Measurements from ENCODE around the gene INSIG2.

The INSIG2 gene

DNA sequence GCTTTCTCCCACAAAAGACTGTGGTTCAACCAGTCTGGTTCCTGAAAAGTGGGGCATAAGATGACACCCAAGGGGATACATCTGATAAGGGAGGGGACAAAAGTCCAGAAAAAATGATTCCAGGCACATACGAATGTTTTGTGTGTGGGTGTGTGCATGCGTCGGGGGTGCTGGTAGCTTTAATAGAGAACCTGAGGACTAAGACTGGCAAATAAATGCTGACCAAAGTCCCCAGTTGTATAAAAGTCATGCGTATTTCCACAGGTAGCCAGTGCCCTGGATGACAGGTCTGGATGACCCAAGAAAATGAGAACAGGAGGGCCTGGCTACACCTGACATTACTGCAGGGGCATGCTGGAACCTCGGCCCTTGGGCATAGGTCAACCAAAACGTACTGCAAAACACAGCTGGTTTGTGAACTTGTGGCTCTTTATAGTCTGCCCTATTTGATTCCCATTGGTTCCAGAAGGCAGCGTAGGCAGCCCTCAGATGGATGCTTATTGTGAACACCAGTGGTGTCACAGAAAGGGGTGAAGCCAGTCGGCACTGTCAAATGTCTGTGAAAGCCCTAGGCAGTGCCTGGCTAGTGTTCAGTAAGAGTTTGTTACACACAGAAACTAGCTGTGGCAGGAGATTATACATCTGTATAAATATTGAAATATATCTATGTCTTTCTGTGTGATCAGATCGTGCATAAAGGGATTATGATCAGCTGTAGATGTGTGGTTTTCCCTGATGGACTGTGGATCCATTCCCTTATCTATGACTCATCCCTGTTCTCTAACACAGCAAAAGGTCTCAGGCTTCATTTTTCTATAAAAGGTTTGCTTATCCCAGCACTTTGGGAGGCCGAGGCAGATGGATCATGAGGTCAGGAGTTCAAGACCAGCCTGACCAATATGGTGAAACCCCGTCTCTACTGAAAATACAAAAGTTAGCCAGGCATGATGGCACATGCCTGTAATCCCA lies 58.3 kb downstream of the INSIG2 start:
- TF ChIP-seq TAF1 (IDR thresholded peaks at IDR 0.05; ENCODE audit: low read depth): no peak
- no peak for TF ChIP-seq TEAD4 (IDR thresholded peaks at IDR 0.05)
- no peak for TF ChIP-seq FOXM1 (IDR thresholded peaks at IDR 0.05; ENCODE audit: borderline replicate concordance, low read depth)
- no peak for TF ChIP-seq TCF12 (IDR thresholded peaks at IDR 0.05; ENCODE audit: low read depth)
- TF ChIP-seq, protein P1, sequence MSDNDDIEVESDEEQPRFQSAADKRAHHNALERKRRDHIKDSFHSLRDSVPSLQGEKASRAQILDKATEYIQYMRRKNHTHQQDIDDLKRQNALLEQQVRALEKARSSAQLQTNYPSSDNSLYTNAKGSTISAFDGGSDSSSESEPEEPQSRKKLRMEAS (IDR thresholded peaks at IDR 0.05): no peak
- no peak for TF ChIP-seq EP300 (IDR thresholded peaks at IDR 0.05; ENCODE audit: borderline replicate concordance)
- TF ChIP-seq, protein P2, sequence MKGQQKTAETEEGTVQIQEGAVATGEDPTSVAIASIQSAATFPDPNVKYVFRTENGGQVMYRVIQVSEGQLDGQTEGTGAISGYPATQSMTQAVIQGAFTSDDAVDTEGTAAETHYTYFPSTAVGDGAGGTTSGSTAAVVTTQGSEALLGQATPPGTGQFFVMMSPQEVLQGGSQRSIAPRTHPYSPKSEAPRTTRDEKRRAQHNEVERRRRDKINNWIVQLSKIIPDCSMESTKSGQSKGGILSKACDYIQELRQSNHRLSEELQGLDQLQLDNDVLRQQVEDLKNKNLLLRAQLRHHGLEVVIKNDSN (IDR thresholded peaks at IDR 0.05): no peak
- no peak for TF ChIP-seq CREB1 (IDR thresholded peaks at IDR 0.05; ENCODE audit: low read depth)
- no peak for TF ChIP-seq RAD21 (IDR thresholded peaks at IDR 0.05; ENCODE audit: low read depth)
- TF ChIP-seq YY1 (IDR thresholded peaks at IDR 0.05; ENCODE audit: low read depth): no peak
- TF ChIP-seq, protein P3, sequence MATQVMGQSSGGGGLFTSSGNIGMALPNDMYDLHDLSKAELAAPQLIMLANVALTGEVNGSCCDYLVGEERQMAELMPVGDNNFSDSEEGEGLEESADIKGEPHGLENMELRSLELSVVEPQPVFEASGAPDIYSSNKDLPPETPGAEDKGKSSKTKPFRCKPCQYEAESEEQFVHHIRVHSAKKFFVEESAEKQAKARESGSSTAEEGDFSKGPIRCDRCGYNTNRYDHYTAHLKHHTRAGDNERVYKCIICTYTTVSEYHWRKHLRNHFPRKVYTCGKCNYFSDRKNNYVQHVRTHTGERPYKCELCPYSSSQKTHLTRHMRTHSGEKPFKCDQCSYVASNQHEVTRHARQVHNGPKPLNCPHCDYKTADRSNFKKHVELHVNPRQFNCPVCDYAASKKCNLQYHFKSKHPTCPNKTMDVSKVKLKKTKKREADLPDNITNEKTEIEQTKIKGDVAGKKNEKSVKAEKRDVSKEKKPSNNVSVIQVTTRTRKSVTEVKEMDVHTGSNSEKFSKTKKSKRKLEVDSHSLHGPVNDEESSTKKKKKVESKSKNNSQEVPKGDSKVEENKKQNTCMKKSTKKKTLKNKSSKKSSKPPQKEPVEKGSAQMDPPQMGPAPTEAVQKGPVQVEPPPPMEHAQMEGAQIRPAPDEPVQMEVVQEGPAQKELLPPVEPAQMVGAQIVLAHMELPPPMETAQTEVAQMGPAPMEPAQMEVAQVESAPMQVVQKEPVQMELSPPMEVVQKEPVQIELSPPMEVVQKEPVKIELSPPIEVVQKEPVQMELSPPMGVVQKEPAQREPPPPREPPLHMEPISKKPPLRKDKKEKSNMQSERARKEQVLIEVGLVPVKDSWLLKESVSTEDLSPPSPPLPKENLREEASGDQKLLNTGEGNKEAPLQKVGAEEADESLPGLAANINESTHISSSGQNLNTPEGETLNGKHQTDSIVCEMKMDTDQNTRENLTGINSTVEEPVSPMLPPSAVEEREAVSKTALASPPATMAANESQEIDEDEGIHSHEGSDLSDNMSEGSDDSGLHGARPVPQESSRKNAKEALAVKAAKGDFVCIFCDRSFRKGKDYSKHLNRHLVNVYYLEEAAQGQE (IDR thresholded peaks at IDR 0.05; ENCODE audit: low read depth): no peak
- no peak for TF ChIP-seq EGR1 (IDR thresholded peaks at IDR 0.05)
- no peak for TF ChIP-seq ZBTB7A (IDR thresholded peaks at IDR 0.05; ENCODE audit: low read depth)
- TF ChIP-seq CEBPB (IDR thresholded peaks at IDR 0.05): no peak
- TF ChIP-seq NFIC (IDR thresholded peaks at IDR 0.05): no peak

DNA sequence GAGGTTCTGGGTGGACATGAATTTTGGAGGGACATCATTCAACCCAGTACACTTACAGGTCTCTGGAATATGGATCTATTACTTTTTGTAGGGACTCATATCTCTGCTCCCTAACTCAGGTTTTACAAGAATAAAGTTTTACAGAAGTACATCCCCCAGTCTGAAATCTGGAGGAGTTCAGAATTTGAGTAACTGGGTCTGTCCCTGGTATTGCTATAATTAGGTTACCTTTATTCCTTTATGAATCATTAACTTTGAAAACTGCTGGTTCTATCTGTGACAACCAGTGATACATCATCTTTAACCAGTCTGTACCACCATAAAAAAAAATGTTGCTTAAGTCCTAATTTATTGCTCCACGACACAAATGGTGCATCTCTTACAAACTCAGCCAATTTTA lies 59.9 kb downstream of the INSIG2 start:
- TF ChIP-seq, protein P2 (IDR thresholded peaks at IDR 0.05): no peak
- TF ChIP-seq, protein P1 (IDR thresholded peaks at IDR 0.05): no peak
- no peak for TF ChIP-seq CEBPB (IDR thresholded peaks at IDR 0.05)
- no peak for TF ChIP-seq NFIC (IDR thresholded peaks at IDR 0.05)
- TF ChIP-seq TEAD4 (IDR thresholded peaks at IDR 0.05): no peak
- no peak for TF ChIP-seq EGR1 (IDR thresholded peaks at IDR 0.05)
- TF ChIP-seq CREB1 (IDR thresholded peaks at IDR 0.05; ENCODE audit: low read depth): no peak
- no peak for TF ChIP-seq ZBTB7A (IDR thresholded peaks at IDR 0.05; ENCODE audit: low read depth)
- TF ChIP-seq EP300 (IDR thresholded peaks at IDR 0.05; ENCODE audit: borderline replicate concordance): no peak
- TF ChIP-seq TCF12 (IDR thresholded peaks at IDR 0.05; ENCODE audit: low read depth): no peak
- no peak for TF ChIP-seq YY1 (IDR thresholded peaks at IDR 0.05; ENCODE audit: low read depth)
- TF ChIP-seq TAF1 (IDR thresholded peaks at IDR 0.05; ENCODE audit: low read depth): no peak
- TF ChIP-seq, protein P3 (IDR thresholded peaks at IDR 0.05; ENCODE audit: low read depth): no peak

DNA sequence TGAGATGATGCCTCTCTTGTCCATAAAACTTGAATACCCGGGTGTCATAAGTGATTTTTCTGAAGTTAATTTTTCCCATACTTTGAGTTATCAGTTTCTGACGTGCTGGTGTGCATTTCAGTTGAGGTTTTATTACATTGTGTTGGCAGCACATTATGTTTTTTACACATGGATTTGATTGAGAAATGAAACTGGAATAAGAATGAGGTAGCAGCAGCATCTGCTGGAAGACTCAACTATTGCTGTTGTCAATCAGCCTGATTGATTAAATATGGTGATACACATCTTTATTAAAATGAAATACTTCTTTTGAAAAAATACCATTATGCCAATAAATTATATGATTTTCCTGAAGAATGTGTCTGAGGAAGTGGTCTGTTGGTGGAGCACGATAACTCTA lies 60.5 kb downstream of the INSIG2 start:
- TF ChIP-seq, protein P1 (IDR thresholded peaks at IDR 0.05): no peak
- TF ChIP-seq FOXM1 (IDR thresholded peaks at IDR 0.05; ENCODE audit: borderline replicate concordance, low read depth) (no peak), ZBTB7A (IDR thresholded peaks at IDR 0.05; ENCODE audit: low read depth) (no peak), TEAD4 (IDR thresholded peaks at IDR 0.05) (no peak), RAD21 (IDR thresholded peaks at IDR 0.05; ENCODE audit: low read depth) (no peak), TCF12 (IDR thresholded peaks at IDR 0.05; ENCODE audit: low read depth) (no peak), CEBPB (IDR thresholded peaks at IDR 0.05) (no peak), EGR1 (IDR thresholded peaks at IDR 0.05) (no peak), NFIC (IDR thresholded peaks at IDR 0.05) (no peak), TAF1 (IDR thresholded peaks at IDR 0.05; ENCODE audit: low read depth) (no peak), CREB1 (IDR thresholded peaks at IDR 0.05; ENCODE audit: low read depth) (no peak), YY1 (IDR thresholded peaks at IDR 0.05; ENCODE audit: low read depth) (no peak), EP300 (IDR thresholded peaks at IDR 0.05; ENCODE audit: borderline replicate concordance) (no peak)
- TF ChIP-seq, protein P2 (IDR thresholded peaks at IDR 0.05): no peak
- TF ChIP-seq, protein P3 (IDR thresholded peaks at IDR 0.05; ENCODE audit: low read depth): no peak

All from Ishikawa (cell line).